Esophagus muscularis mucosa (tissue), 4 donors: ENCODE measurements around the gene KRT13. TPM values are rescaled to one million over a fixed set of nuclear protein-coding genes. Genes with fewer than 3 reads are reported as not detected.

ENCODE experiments used
- DNase-seq: peaks from one replicate; pipeline ENCODE4 v3.0.0-alpha.2; 2017; ENCODE audit errors: extremely low spot score
- H3K27ac ChIP-seq, 4 donors: fragments of 200-600 bp; sonication (generic); replicated peaks in 1 of 4; 1 replicate in 3 of 4; 2 replicates in 1 of 4; pipeline ENCODE4 v1.5.1; 2016 to 2019; ENCODE audit warnings: mild to moderate bottlenecking in 1 of 4
- H3K27me3 ChIP-seq, 4 donors: fragments of 200-600 bp; sonication (generic); one replicate each; pipeline versions ENCODE4 v1.5.1 to v1.6.0; 2016 to 2019
- H3K36me3 ChIP-seq, 4 donors: fragments of 200-600 bp; sonication (generic); one replicate each; pipeline ENCODE4 v1.5.1; 2016 to 2019
- H3K4me1 ChIP-seq, 4 donors: fragments of 200-600 bp; sonication (generic); one replicate each; pipeline ENCODE4 v1.5.1; 2016 to 2019
- H3K4me3 ChIP-seq, 4 donors: fragments of 200-600 bp; sonication (generic); 1 replicate in 2 of 4; 2 replicates in 2 of 4; pipeline ENCODE4 v1.5.1; 2016 to 2019; ENCODE audit warnings: mild to moderate bottlenecking in 4 of 4, moderate library complexity in 1 of 4
- H3K9me3 ChIP-seq, 4 donors: fragments of 200-600 bp; sonication (generic); 1 replicate in 3 of 4; 2 replicates in 1 of 4; pipeline ENCODE4 v1.5.1; 2016 to 2019
- CTCF ChIP-seq, 3 experiments: fragments of 200-600 bp in 2 of 3; fragments of 450-650 bp in 1 of 3; sonication (generic) in 2 of 3; IDR thresholded peaks; one replicate each; pipeline ENCODE4 v1.5.1; 2017 to 2019; ENCODE audit warnings: antibody characterized with exemption in 3 of 3, mild to moderate bottlenecking in 2 of 3, moderate library complexity in 1 of 3
- EP300 ChIP-seq: sonication (generic); formaldehyde crosslinking; IDR thresholded peaks from one replicate; pipeline ENCODE4 v1.6.1; 2017; ENCODE audit warnings: antibody characterized with exemption
- POLR2A ChIP-seq: fragments of 450-650 bp; IDR thresholded peaks from one replicate; pipeline ENCODE4 v1.6.1; 2017; ENCODE audit warnings: antibody characterized with exemption, moderate library complexity, mild to moderate bottlenecking, low read depth
- POLR2AphosphoS5 ChIP-seq, 2 donors: sonication (generic); formaldehyde crosslinking; IDR thresholded peaks; one replicate each; pipeline ENCODE4 v1.6.1; 2017; ENCODE audit warnings: antibody characterized with exemption in 2 of 2
- WGBS: methylation state at CpG from one replicate; pipeline ENCODE4 v1.1.5; 2018; 5-methylcytosine and 5-hydroxymethylcytosine counted together
- intact Hi-C: fragments of 100-400 bp; cut with DNase I; formaldehyde crosslinking; loops from one replicate; pipeline ENCODE4 v1.15.1; 2023
- total RNA-seq, 4 donors: library from RNA; depleted of rRNA; stranded (reverse); fragments of >200 nt; gene quantifications; one replicate each; pipeline versions ENCODE4 v1.1.0 to v1.2.1, GENCODE V29; 2016

Gene KRT13
- total RNA-seq, 4 donors from 2014 or later = 0.39 to 23.3 (median 0.52) TPM; not detected in 1

- Histone ChIP-seq H3K9me3 (no peaks in the 10 kb centered on the region), H3K4me3 (no peak overlapping the region), H3K36me3 (no peaks in the 10 kb centered on the region), H3K4me1 (no peaks in the 10 kb centered on the region), H3K27ac (no peak overlapping the region), H3K27me3 (peaks cover 0 to 11% (median 0%) of the 10 kb centered on the region in 4 donors)
- WGBS = 67% methylated on average over 7 of the region's 7 CpGs
- TF ChIP-seq EP300 = no peak
- TF ChIP-seq CTCF (IDR thresholded peaks at IDR 0.05) = no peak
- no peak for DNase-seq
- intact Hi-C loops = no loop called here
Measured at GRCh38 chr17:41512546-41513167, 7.2 kb upstream of the KRT13 start.

GRCh38 chr17:41511716-41512115 lies 6.3 kb upstream of the KRT13 start:
- peaks cover 0 to 9% (median 0%) of the 10 kb centered on the region in 4 donors for H3K27me3 ChIP-seq
- H3K27ac ChIP-seq = no peak overlapping the region
- no peak for DNase-seq
- no peak overlapping the region for H3K4me3 ChIP-seq
- WGBS = 87% methylated on average over 10 of the region's 10 CpGs
- no peaks in the 10 kb centered on the region for H3K9me3 ChIP-seq
- H3K36me3 ChIP-seq = no peaks in the 10 kb centered on the region
- intact Hi-C loops = no loop called here
- H3K4me1 ChIP-seq = no peaks in the 10 kb centered on the region
- TF ChIP-seq POLR2A (no peak), POLR2AphosphoS5 (IDR thresholded peaks at IDR 0.05) (no peak), CTCF (IDR thresholded peaks at IDR 0.05) (no peak), EP300 (no peak)

GRCh38 chr17:41511116-41511515 lies 5.7 kb upstream of the KRT13 start:
- Histone ChIP-seq H3K36me3 (no peaks in the 10 kb centered on the region), H3K9me3 (no peaks in the 10 kb centered on the region), H3K27me3 (peaks cover 0 to 4% (median 0%) of the 10 kb centered on the region in 4 donors), H3K4me1 (no peaks in the 10 kb centered on the region), H3K4me3 (no peak overlapping the region), H3K27ac (no peak overlapping the region)
- TF ChIP-seq POLR2A = no peak
- TF ChIP-seq EP300 = no peak
- DNase-seq = no peak
- 80% methylated on average over 1 of the region's 4 CpGs for WGBS
- intact Hi-C loops = no loop called here

- no peaks in the 10 kb centered on the region for H3K4me1 ChIP-seq
- no peaks in the 10 kb centered on the region for H3K9me3 ChIP-seq
- 89% methylated on average over 7 of the region's 7 CpGs for WGBS
- no peaks in the 10 kb centered on the region for H3K36me3 ChIP-seq
- intact Hi-C loops = no loop called here
- H3K27me3 ChIP-seq = peaks cover 0 to 4% (median 0%) of the 10 kb centered on the region in 4 donors
- no peak overlapping the region for H3K27ac ChIP-seq
- DNase-seq = no peak
- no peak overlapping the region for H3K4me3 ChIP-seq
- TF ChIP-seq CTCF (IDR thresholded peaks at IDR 0.05) (no peak), POLR2A (no peak), EP300 (no peak), POLR2AphosphoS5 (IDR thresholded peaks at IDR 0.05) (no peak)
Measured at GRCh38 chr17:41510251-41511065, 5.0 kb upstream of the KRT13 start.

GRCh38 chr17:41507315-41507880 lies 2.0 kb upstream of the KRT13 start:
- H3K4me1 ChIP-seq = peaks cover 0 to 20% (median 11%) of the 10 kb centered on the region in 4 donors
- intact Hi-C loops = no loop called here
- no peaks in the 10 kb centered on the region for H3K27me3 ChIP-seq
- no peak overlapping the region for H3K4me3 ChIP-seq
- no peak for DNase-seq
- no peaks in the 10 kb centered on the region for H3K36me3 ChIP-seq
- no peaks in the 10 kb centered on the region for H3K9me3 ChIP-seq
- no peak overlapping the region for H3K27ac ChIP-seq
- no peak for TF ChIP-seq POLR2A
- 90% methylated on average over 2 of the region's 10 CpGs for WGBS
